Activated gamma-delta T cell treated with Interleukin-2 at 50 U/mL for 16 hours (primary cell): ENCODE measurements around the gene WDTC1.
"Not testable (repeated sequence)": the region's sequence is repeated elsewhere in the genome, so short reads cannot be mapped to it uniquely, and the experiment has no call there.

Experiments
- DNase-seq: peaks from one replicate; pipeline ENCODE4 v3.0.0-alpha.2; 2020

The WDTC1 gene

DNA sequence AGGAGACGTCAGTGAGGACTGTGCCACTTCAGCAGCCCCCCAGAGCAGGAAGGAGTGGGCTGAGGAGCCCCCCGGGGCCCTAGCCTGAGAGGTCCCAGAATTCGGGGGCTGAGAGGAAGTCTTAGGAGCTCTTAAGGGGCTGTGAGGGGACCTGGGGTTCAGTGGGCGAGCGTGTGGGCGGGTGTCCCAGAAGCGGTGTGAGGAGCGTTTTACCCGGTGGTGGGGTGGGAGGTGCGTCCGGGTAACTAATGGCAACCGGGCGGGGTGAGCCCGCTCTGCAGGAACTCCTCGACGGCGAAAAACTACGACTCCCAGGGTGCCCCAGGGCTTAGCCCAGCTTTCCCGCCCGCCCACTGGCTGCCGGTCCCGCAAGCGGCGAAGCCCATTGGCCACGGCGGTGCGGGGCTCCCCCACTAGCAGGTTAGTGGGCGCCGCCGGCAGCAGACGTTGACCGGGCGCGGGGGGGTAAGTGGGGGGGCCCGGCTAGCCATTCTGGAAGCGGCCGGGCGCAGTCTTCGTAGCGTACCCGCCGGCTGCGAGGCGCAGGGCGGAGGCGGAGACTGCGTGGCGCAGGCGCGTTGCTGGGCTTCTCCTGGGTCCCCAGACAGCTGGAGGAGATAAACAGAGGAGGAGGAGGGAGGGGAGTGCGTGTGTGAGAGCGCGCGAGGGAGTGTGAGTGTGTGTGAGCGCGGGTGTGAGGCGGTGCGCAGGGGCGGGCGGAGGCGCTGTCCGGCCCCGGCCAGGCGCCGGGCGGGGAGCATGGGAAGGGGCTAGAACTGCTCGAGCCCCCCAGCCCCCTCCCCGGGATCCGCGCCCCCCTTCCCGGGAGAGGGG is at the start of gene WDTC1:
WDTC1 (plus strand) TSS at position 584 of the 834 bp plus-strand sequence. CDS start 26,423 bp downstream, outside the sequence.
- DNase-seq: peak; percentile 98

DNA sequence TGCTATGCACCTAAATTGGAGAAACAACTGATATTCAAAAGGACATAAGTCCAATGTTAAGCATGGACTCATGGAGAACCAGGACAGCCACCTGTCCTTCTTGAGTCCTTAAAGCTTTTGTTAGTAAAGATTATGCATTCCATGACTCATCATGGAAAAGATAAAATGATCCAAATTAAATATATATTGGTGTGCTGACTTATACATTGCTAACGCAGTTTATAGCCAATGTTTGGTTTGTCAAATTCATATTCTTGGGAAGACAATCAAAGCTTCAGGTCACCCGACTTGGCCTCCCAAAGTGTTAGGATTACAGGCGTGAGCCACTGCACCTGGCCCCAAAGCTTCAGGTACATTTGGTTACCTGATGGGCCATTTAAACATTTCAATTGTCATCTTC is 49.8 kb upstream of the WDTC1 start:
- DNase-seq: not testable (repeated sequence)

- no peak for DNase-seq
Measured at GRCh38 chr1:27192039-27192529, 42.3 kb upstream of the WDTC1 start.

DNA sequence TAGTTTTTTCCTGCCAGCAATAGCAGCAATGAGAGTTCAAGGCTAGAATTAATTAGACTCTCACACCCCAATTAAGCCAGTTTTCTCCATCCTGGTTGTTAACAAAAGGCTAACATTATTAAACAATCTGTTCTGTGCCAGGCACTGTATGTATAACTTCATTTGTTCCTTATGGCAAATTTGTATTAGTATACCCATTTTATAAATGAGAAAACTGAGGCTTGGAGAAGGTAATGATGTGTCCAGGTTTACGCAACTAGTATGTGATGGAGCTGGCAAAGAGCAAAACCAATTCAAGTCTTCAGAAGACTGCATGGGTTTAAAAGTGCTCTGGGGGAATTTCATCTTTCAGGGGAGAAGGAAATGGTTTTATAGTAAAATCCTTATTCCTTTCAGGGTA is 41.2 kb upstream of the WDTC1 start:
- DNase-seq: no peak

GRCh38 chr1:27201295-27201694 is 33.1 kb upstream of the WDTC1 start:
- no peak for DNase-seq

GRCh38 chr1:27203946-27204345 is 30.5 kb upstream of the WDTC1 start:
- no peak for DNase-seq

- DNase-seq: not testable (repeated sequence)
Measured at GRCh38 chr1:27207238-27207637, 27.2 kb upstream of the WDTC1 start.

GRCh38 chr1:27208143-27208850 is 26.1 kb upstream of the WDTC1 start:
- not testable (repeated sequence) for DNase-seq

GRCh38 chr1:27216466-27216865 is 18.0 kb upstream of the WDTC1 start:
- no peak for DNase-seq

DNA sequence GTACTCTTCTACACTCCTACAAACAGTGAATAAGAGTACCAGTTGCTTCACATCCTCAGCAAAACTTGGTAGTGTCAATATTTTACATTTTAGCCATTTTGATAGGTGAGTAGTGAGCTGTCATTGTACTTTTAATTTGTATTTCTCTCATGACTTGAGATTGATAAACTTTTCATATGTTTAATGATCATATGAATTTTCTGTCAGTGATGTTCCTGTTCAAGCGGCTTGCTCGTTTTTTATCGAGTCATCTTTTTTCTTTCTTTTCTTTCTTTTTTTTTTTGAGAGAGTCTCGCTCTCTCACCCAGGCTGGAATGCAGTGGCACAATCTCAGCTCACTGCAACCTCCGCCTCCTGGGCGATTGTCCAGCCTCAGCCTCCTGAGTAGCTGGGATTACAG is 17.0 kb upstream of the WDTC1 start:
- no peak for DNase-seq

GRCh38 chr1:27218736-27219135 is 15.7 kb upstream of the WDTC1 start:
- DNase-seq: no peak

DNA sequence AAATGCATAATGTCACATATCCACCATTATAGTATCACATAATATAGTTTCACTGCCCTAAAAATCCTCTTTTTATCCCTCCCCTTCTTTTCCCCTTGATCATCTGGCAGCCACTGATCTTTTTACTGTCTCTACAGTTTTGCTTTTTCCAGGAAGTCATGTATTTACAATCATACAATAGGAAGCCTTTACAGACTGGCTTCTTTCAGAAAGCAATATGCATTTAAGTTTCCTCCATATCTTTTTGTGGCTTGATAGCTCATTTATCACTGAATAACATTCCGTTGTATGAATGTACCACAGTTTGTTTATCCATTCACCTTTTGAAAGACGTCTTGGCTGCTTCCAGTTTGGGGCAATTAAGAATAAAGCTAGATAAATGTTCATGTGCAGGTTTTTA is 14.3 kb upstream of the WDTC1 start:
- DNase-seq: no peak

DNA sequence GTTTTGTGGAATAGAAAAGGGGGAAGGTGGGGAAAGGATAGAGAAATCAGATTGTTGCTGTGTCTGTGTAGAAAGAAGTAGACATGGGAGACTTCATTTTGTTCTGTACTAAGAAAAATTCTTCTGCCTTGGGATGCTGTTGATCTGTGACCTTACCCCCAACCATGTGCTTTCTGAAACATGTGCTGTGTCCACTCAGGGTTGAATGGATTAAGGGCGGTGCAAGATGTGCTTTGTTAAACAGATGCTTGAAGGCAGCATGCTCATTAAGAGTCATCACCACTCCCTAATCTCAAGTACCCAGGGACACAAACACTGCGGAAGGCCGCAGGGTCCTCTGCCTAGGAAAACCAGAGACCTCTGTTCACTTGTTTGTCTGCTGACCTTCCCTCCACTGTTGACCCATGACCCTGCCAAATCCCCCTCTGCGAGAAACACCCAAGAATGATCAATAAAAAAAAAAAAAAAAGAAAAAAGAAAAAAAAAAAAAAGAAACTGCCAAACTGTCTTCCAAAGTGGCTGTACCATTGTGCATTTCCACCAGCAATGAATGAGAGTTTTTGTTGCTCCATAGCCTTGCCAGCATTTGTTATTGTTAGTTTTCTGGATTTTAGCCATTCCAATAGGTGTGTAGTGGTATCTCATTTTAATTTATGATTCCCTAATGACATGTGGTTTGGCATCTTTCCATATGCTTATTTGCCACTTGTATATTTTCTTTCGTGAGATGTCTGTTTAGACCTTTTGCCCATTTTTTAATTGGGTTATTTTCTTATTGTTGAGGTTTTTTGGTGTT is 13.5 kb upstream of the WDTC1 start:
- not testable (repeated sequence) for DNase-seq

DNA sequence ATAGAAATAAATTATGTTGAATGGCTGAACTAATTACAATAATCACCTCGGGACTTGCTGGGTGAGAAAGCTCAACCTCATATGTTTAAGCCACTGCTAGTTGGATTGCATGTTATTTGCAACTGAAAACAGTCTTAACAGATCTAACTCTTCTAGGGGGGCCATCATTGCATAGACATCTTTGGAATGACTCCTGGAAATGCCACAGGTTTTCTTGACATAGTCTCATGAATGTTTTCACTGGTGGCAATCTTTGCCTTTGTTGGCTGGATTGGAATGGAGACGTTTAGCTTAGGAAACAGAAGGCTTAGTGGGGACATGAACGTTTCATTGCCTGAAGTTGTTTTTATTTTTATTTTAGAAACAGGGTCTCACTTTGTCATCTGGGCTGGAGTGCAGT is 8.8 kb upstream of the WDTC1 start:
- no peak for DNase-seq

- no peak for DNase-seq
Measured at GRCh38 chr1:27227765-27228164, 6.7 kb upstream of the WDTC1 start.

DNA sequence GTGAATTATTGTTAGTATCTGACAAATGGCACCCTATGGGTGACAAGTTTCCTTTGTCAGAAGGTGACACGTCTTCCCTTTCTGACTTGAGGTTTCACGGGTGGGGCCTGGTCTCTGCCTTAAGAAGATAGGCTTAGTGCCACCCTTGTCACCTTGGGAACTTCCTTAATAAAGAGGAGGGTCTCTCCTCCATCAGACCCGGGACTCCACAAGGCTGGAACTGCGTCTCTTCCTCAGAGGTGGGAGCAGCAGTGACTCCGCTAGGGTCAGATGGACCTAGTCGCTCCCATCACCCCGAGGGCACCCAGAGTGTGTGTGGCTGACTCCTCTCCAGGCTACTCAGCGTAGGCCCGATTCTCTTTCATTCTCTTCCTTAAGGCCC is 774 bp upstream of the WDTC1 start:
- DNase-seq: peak; percentile 12

GRCh38 chr1:27235827-27236226 is 1.4 kb downstream of the WDTC1 start:
- DNase-seq: no peak

GRCh38 chr1:27237112-27237511 is 2.7 kb downstream of the WDTC1 start:
- DNase-seq: no peak

DNA sequence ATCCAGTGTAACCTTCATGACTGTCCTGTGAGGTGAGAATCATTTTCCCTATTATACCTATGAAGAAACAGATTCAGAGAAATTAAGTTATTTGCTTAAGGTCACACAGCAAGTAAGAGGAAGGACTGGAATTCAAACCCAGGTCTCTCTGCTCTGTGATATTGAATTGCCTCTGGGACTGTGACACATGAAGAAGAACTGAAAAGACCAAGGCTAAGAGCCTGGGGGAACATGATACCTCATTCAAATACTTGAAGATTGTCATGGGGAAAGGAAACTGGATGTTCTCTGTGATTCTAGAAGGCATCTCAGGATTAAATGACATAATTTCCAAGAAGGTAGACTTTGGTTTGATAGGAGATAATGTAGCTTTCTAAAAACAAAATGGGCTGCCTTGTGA is 3.6 kb downstream of the WDTC1 start:
- no peak for DNase-seq

- DNase-seq: no peak
Measured at GRCh38 chr1:27241677-27242076, 7.2 kb downstream of the WDTC1 start.

DNA sequence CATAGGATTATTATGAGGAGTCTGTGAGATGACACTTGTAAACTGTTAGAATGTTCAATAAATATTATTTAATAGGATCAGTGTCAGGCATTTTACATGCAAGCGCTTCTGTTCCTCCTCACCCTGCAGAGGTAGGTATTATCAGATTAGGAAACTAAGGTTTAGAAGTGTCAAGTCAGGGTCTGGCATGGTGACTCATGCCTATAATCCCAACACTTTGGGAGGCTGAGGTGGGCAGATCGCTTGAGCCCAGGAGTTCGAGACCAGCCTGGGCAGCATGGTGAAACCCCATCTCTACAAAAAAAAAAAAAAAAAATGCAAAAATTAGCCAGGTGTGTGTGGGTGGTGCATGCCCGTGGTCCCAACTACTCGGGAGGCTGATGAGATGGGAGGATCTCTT is 9.2 kb downstream of the WDTC1 start:
- DNase-seq: not testable (repeated sequence)

DNA sequence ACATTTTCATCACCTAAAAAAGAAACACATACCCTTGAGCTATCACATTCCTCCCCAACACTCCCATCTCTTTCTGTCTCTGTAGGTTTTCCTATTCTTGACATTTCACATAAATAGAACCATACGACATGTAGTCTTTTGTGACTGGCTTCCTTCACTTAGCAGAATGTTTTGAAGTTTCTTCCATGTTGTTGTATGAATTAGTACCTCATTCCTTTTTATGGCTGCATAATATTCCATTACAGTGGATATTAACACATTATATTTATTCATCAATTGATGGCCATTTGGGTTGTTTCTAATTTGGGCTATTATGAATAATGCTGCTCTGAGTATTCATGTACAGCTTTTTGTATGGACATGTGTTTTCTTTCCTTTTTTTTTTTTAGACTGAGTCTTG is 11.8 kb downstream of the WDTC1 start:
- no peak for DNase-seq

DNA sequence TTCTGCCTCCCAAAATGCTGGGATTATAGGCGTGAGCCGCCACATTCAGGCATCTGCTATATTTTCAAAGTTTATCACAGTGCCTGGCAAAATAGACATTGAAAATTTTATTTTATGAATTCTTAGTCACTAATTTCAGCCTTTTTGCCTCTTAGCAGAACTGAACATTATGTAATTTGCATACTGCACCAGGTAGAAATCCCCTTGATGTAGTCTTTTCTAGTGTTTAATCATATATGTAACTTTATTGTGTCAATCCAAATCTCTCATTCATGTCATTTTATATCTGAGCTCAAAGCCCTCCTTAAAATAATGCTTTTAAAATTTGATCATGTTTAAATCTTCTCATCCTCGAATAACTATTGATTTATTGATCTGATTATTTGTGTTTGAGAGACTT is 19.2 kb downstream of the WDTC1 start:
- DNase-seq: no peak
